HCT116 (cell line): Measurements from ENCODE around the gene DENR.

ENCODE experiments used
- POLR2A ChIP-seq: IDR thresholded peaks from 2 replicates; pipeline ENCODE4 v1.7.0; 2011; ENCODE audit warnings: borderline replicate concordance; ENCODE audit not compliant: insufficient read depth, insufficient read length; ENCODE audit errors: extremely low read depth
- RAD21 ChIP-seq: IDR thresholded peaks from 2 replicates; pipeline ENCODE4 v1.6.1; 2012; ENCODE audit warnings: low read depth, mild to moderate bottlenecking
- TCF7L2 ChIP-seq: IDR thresholded peaks from 2 replicates; pipeline ENCODE4 v1.7.0; 2011; ENCODE audit warnings: borderline replicate concordance, inconsistent platforms; ENCODE audit not compliant: insufficient read depth, insufficient read length; ENCODE audit errors: extremely low read depth
- YY1 ChIP-seq: IDR thresholded peaks from 2 replicates; pipeline ENCODE4 v1.6.1; 2011; ENCODE audit warnings: low read length, low read depth, moderate library complexity, mild to moderate bottlenecking; ENCODE audit not compliant: insufficient replicate concordance; ENCODE audit errors: extremely low read depth
- ZNF274 ChIP-seq: fragments of 200-500 bp; sonication (Bioruptor generic); IDR thresholded peaks from 2 replicates; pipeline ENCODE4 v1.6.1; 2014; ENCODE audit warnings: mild to moderate bottlenecking, low read depth, low read length, inconsistent platforms
- TF ChIP-seq, protein P1 (sequence below), 3 experiments: fragments of 200-600 bp in 1 of 3; sonication (generic) in 1 of 3; IDR thresholded peaks in 2 of 3; conservative IDR thresholded peaks in 1 of 3; 2 replicates each; pipeline ENCODE4 v1.5.1; 2012 to 2017; ENCODE audit warnings: low read depth in 2 of 3, low read length in 2 of 3, antibody characterized with exemption in 1 of 3, borderline replicate concordance in 1 of 3, control low read depth in 1 of 3, mild to moderate bottlenecking in 1 of 3, mixed read lengths in 1 of 3, mixed run types in 1 of 3, moderate library complexity in 1 of 3; ENCODE audit not compliant: insufficient read depth in 1 of 3

DNA sequence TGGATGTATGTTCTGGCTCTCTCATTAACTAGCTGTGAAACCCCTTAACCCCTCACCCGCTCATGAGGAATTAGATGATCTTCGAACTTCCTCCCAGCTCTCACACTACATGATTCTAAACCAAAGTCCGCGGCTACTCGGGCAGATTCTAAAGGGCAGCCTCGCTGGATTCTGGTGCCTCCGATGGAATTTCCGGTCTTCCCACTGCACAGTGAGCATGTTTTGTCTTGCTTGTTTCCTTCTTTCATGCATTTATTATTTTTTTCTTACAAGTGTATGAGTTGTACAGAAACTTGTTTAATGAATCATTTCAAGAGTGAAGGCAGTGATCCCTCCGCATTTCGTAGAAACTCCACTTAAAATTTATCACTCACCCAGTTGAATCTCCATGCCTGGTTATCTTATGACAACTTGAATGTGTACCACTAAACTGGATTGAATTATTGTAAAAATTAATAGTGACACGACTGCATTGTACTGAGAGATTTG, 31.5 kb upstream of the DENR start:
- TF ChIP-seq, protein P1, sequence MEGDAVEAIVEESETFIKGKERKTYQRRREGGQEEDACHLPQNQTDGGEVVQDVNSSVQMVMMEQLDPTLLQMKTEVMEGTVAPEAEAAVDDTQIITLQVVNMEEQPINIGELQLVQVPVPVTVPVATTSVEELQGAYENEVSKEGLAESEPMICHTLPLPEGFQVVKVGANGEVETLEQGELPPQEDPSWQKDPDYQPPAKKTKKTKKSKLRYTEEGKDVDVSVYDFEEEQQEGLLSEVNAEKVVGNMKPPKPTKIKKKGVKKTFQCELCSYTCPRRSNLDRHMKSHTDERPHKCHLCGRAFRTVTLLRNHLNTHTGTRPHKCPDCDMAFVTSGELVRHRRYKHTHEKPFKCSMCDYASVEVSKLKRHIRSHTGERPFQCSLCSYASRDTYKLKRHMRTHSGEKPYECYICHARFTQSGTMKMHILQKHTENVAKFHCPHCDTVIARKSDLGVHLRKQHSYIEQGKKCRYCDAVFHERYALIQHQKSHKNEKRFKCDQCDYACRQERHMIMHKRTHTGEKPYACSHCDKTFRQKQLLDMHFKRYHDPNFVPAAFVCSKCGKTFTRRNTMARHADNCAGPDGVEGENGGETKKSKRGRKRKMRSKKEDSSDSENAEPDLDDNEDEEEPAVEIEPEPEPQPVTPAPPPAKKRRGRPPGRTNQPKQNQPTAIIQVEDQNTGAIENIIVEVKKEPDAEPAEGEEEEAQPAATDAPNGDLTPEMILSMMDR (IDR thresholded peaks at IDR 0.05 in 2 of 3, conservative IDR thresholded peaks at IDR 0.05 in 1 of 3; ENCODE audit: borderline replicate concordance in 1 of 3, insufficient read depth in 1 of 3, low read depth in 2 of 3, low read length in 2 of 3) = no peak
- TF ChIP-seq YY1 (no peak), RAD21 (no peak), POLR2A (no peak), TCF7L2 (no peak), ZNF274 (no peak)
